Neural cell (in vitro differentiated cells): ENCODE results near the gene EPC2. TPM values are rescaled to one million over a fixed set of nuclear protein-coding genes. Genes with fewer than 3 reads are reported as not detected.
"Not testable (repeated sequence)": the region's sequence is repeated elsewhere in the genome, so short reads cannot be mapped to it uniquely, and the experiment has no call there.

Experiments
- H2AFZ ChIP-seq: fragments of 200-600, 300-800 bp; sonication (generic), shearing (Covaris generic); 2 replicates; pipeline ENCODE4 v1.6.0; 2014; ENCODE audit warnings: low read depth, mild to moderate bottlenecking, antibody characterized with exemption, low read length, moderate library complexity
- H3F3A ChIP-seq: fragments of 200-600 bp; shearing (Covaris generic); 2 replicates; pipeline ENCODE4 v1.6.1; 2016; ENCODE audit warnings: mild to moderate bottlenecking, moderate library complexity, mixed read lengths, antibody characterized with exemption, low read length; ENCODE audit not compliant: insufficient read depth, poor library complexity, severe bottlenecking
- H3K27ac ChIP-seq: fragments of 200-600, 300-800 bp; sonication (generic), shearing (Covaris generic); 2 replicates; pipeline ENCODE4 v1.5.1; 2014; ENCODE audit warnings: mild to moderate bottlenecking, low read length, moderate library complexity
- H3K27me3 ChIP-seq: fragments of 300-800, 200-600 bp; sonication (generic), shearing (Covaris generic); 2 replicates; pipeline ENCODE4 v1.6.0; 2014; ENCODE audit warnings: mild to moderate bottlenecking, low read depth, low read length, moderate library complexity; ENCODE audit not compliant: insufficient read depth
- H3K36me3 ChIP-seq: fragments of 300-800, 200-600 bp; sonication (generic), shearing (Covaris generic); 2 replicates; pipeline ENCODE4 v1.5.1; 2014; ENCODE audit warnings: mild to moderate bottlenecking, antibody characterized with exemption, low read length, moderate library complexity; ENCODE audit not compliant: insufficient read depth
- H3K4me2 ChIP-seq: fragments of 300-800, 200-600 bp; sonication (generic), shearing (Covaris generic); 2 replicates; pipeline ENCODE4 v1.6.0; 2014; ENCODE audit warnings: mild to moderate bottlenecking, low read length
- H3K4me3 ChIP-seq: fragments of 300-800, 200-600 bp; sonication (generic), shearing (Covaris generic); 2 replicates; pipeline ENCODE4 v1.5.1; 2014; ENCODE audit warnings: mild to moderate bottlenecking, low read length, moderate library complexity
- H3K79me2 ChIP-seq: fragments of 200-600 bp; shearing (Covaris generic); replicated peaks from 2 replicates; pipeline ENCODE4 v1.6.0; 2014; ENCODE audit warnings: mild to moderate bottlenecking, low read length, moderate library complexity; ENCODE audit not compliant: insufficient read depth
- H3K9ac ChIP-seq: fragments of 300-800, 200-600 bp; sonication (generic), shearing (Covaris generic); 2 replicates; pipeline ENCODE4 v1.6.1; 2016; ENCODE audit warnings: mild to moderate bottlenecking, low read length, mixed read lengths
- H3K9me2 ChIP-seq: fragments of 200-600 bp; shearing (Covaris generic); 2 replicates; pipeline ENCODE4 v1.6.1; 2016; ENCODE audit warnings: mild to moderate bottlenecking, low read length, mixed read lengths; ENCODE audit not compliant: insufficient read depth
- H3K9me3 ChIP-seq: fragments of 200-600, 300-800 bp; sonication (generic), shearing (Covaris generic); 2 replicates; pipeline ENCODE4 v1.6.1; 2016; ENCODE audit warnings: mild to moderate bottlenecking, mixed run types, low read length, moderate library complexity, mixed read lengths
- H4K20me1 ChIP-seq: fragments of 200-600 bp; shearing (Covaris generic); 2 replicates; pipeline ENCODE4 v1.6.1; 2016; ENCODE audit warnings: mild to moderate bottlenecking, mixed run types; ENCODE audit not compliant: insufficient read depth
- CTCF ChIP-seq: fragments of 450-650 bp; IDR thresholded peaks from 2 replicates; pipeline ENCODE4 v1.5.1; 2014; ENCODE audit warnings: antibody characterized with exemption, mild to moderate bottlenecking, moderate library complexity; ENCODE audit not compliant: poor library complexity, severe bottlenecking
- EP300 ChIP-seq: fragments of 450-650 bp; conservative IDR thresholded peaks from 2 replicates; pipeline ENCODE4 v1.6.1; 2014; ENCODE audit warnings: antibody characterized with exemption, mild to moderate bottlenecking, moderate library complexity; ENCODE audit not compliant: poor library complexity, severe bottlenecking
- EZH2 ChIP-seq: fragments of 200-600, 300-800 bp; shearing (Covaris generic), sonication (generic); IDR thresholded peaks from 2 replicates; pipeline ENCODE4 v1.6.1; 2014; ENCODE audit warnings: antibody characterized with exemption, low read length, borderline replicate concordance, mild to moderate bottlenecking; ENCODE audit not compliant: insufficient read depth, poor library complexity, severe bottlenecking
- MXI1 ChIP-seq: fragments of 450-650 bp; conservative IDR thresholded peaks from 2 replicates; pipeline ENCODE4 v1.6.1; 2014; ENCODE audit warnings: antibody characterized with exemption, mild to moderate bottlenecking; ENCODE audit not compliant: poor library complexity, severe bottlenecking
- POLR2AphosphoS5 ChIP-seq: IDR thresholded peaks from 2 replicates; pipeline ENCODE4 v1.6.1; 2012
- RAD21 ChIP-seq: fragments of 450-650 bp; conservative IDR thresholded peaks from 2 replicates; pipeline ENCODE4 v1.6.1; 2014; ENCODE audit warnings: antibody characterized with exemption, mild to moderate bottlenecking, moderate library complexity
- REST ChIP-seq: IDR thresholded peaks from 2 replicates; pipeline ENCODE4 v1.6.1; 2012; ENCODE audit warnings: borderline replicate concordance
- SMC3 ChIP-seq: fragments of 450-650 bp; conservative IDR thresholded peaks from 2 replicates; pipeline ENCODE4 v1.6.1; 2014; ENCODE audit warnings: antibody characterized with exemption, mild to moderate bottlenecking, moderate library complexity; ENCODE audit not compliant: poor library complexity
- polyA plus RNA-seq: library from polyadenylated mRNA; depleted of rRNA; stranded (reverse); fragments of >200 nt; gene quantifications from 2 replicates; pipeline ENCODE4 v1.2.3, GENCODE V29; 2014

The EPC2 gene
- polyA plus RNA-seq, 1 donor from 2014 or later: 43.9 TPM

DNA sequence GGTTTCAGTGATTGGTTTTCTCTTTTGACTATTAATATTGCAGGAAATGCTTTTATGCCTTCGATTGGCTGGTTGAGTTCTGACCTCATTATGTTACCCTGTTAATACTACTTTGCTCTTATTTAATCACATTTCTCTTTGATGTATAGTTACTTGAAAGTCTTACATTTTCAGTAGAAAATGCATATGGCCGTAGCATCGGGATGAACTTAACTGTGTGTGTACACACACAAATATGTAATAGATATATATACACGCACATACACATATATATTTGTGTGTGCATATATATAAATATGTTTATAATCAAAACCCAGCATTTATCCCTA, 1.6 kb downstream of the EPC2 start:
- H3K79me2 ChIP-seq: peaks cover 56% of the 10 kb centered on the region
- H3K9me3 ChIP-seq: no peaks in the 10 kb centered on the region
- H3K27me3 ChIP-seq: peaks cover 4% of the 10 kb centered on the region
- peak overlapping the region; percentile 82 for H3K4me3 ChIP-seq
- no peak overlapping the region for H2AFZ ChIP-seq
- peaks cover 3% of the 10 kb centered on the region for H4K20me1 ChIP-seq
- H3K9me2 ChIP-seq: no peaks in the 10 kb centered on the region
- peak overlapping the region; percentile 96 for H3K27ac ChIP-seq
- no peak for TF ChIP-seq SMC3
- no peaks in the 10 kb centered on the region for H3K36me3 ChIP-seq
- peaks cover 4% of the 10 kb centered on the region for H3F3A ChIP-seq
- no peak overlapping the region for H3K9ac ChIP-seq
- peak overlapping the region; percentile 79 for H3K4me2 ChIP-seq

- not testable (repeated sequence) for H3K9me2 ChIP-seq, H3K27me3 ChIP-seq, H3K4me3 ChIP-seq, H2AFZ ChIP-seq, H3F3A ChIP-seq, H3K9ac ChIP-seq, H3K27ac ChIP-seq, H3K36me3 ChIP-seq, H3K4me2 ChIP-seq, H3K9me3 ChIP-seq
- peaks cover 14% of the 10 kb centered on the region for H4K20me1 ChIP-seq
- H3K79me2 ChIP-seq: peaks cover 71% of the 10 kb centered on the region
Measured at GRCh38 chr2:148647711-148648110, 3.2 kb downstream of the EPC2 start.

DNA sequence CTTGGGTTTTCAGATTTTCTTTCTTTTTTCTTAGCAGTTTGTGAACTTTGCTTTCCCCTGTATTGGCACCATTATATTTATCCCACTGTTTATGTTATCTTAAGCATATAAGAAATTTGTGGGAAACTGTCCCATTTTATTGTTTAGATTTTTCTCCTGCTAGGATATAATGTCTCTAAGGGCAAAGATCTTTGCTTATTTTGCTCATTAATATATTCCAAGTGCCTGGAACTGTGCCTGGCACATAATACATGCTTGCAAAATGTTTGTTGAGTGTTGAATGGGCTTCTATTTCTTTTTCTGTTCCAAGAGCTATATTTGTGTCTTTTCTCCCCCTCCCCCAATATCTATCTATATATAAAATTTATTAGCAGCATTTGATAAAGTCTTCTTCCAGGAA, 5.4 kb downstream of the EPC2 start:
- Histone ChIP-seq H3K4me2 (no peak overlapping the region), H3K27ac (no peak overlapping the region), H3K79me2 (peaks cover 92% of the 10 kb centered on the region), H3K4me3 (no peak overlapping the region), H3F3A (no peaks in the 10 kb centered on the region), H4K20me1 (peaks cover 18% of the 10 kb centered on the region), H3K27me3 (no peaks in the 10 kb centered on the region), H3K9ac (no peak overlapping the region), H3K9me3 (no peaks in the 10 kb centered on the region), H3K9me2 (no peaks in the 10 kb centered on the region), H3K36me3 (no peaks in the 10 kb centered on the region), H2AFZ (no peak overlapping the region)
- no peak for TF ChIP-seq EP300
- TF ChIP-seq MXI1: no peak
- TF ChIP-seq REST: no peak
- no peak for TF ChIP-seq POLR2AphosphoS5
- TF ChIP-seq CTCF: no peak
- TF ChIP-seq EZH2: no peak
- TF ChIP-seq RAD21: no peak
- TF ChIP-seq SMC3: no peak
